Heart right ventricle (tissue), 16 donors: ENCODE data around the gene SNAPIN. TPM values are rescaled to one million over a fixed set of nuclear protein-coding genes. Genes with fewer than 3 reads are reported as not detected.

Experiments
- ATAC-seq, 8 donors: fragments of 200-7000 bp; cut with Tn5 transposase; one replicate each; pipeline ENCODE4 v1.9.1; 2020; ENCODE audit warnings: mild to moderate bottlenecking in 8 of 8, moderate library complexity in 8 of 8, moderate number of reproducible peaks in 1 of 8
- DNase-seq, 2 donors: peaks; one replicate each; pipeline ENCODE4 v3.0.0-alpha.2; 2020
- H3K27ac ChIP-seq, 10 donors: fragments of 200-600 bp; sonication (generic) in 2 of 10; one replicate each; pipeline versions ENCODE4 v1.5.0 to v1.8.0; 2020 to 2022; ENCODE audit warnings: mild to moderate bottlenecking in 3 of 10
- H3K27me3 ChIP-seq, 7 donors: fragments of 200-600 bp; one replicate each; pipeline ENCODE4 v1.8.0; 2021 to 2022; ENCODE audit warnings: mild to moderate bottlenecking in 2 of 7
- H3K36me3 ChIP-seq, 9 donors: fragments of 200-600 bp; sonication (generic) in 1 of 9; one replicate each; pipeline versions ENCODE4 v1.5.0 to v1.8.0; 2020 to 2022; ENCODE audit warnings: mild to moderate bottlenecking in 2 of 9
- H3K4me1 ChIP-seq, 9 donors: fragments of 200-600 bp; sonication (generic) in 1 of 9; one replicate each; pipeline versions ENCODE4 v1.5.0 to v1.8.0; 2020 to 2022; ENCODE audit warnings: mild to moderate bottlenecking in 4 of 9
- H3K4me3 ChIP-seq, 10 donors: fragments of 200-600 bp; sonication (generic) in 2 of 10; one replicate each; pipeline versions ENCODE4 v1.5.0 to v1.8.0; 2020 to 2022; ENCODE audit warnings: mild to moderate bottlenecking in 7 of 10, moderate library complexity in 2 of 10
- H3K9me3 ChIP-seq, 11 donors: fragments of 200-600 bp in 10 of 11; sonication (generic) in 2 of 11; one replicate each; pipeline versions ENCODE4 v1.5.0 to v1.8.0; 2013 to 2022; ENCODE audit warnings: mild to moderate bottlenecking in 2 of 11, control low read depth in 1 of 11, moderate library complexity in 1 of 11
- CTCF ChIP-seq, 9 donors: fragments of 200-600 bp; sonication (generic) in 2 of 9; IDR thresholded peaks; one replicate each; pipeline versions ENCODE4 v1.5.0 to v1.8.0; 2021 to 2022; ENCODE audit warnings: antibody characterized with exemption in 9 of 9, mild to moderate bottlenecking in 5 of 9, moderate library complexity in 1 of 9
- WGBS, 2 donors: extraction: QIAGEN DNeasy Blood & Tissue Kit; methylation state at CpG; one replicate each; pipeline ENCODE4 v1.1.7; 2013; ENCODE audit warnings: inconsistent platforms in 1 of 2; 5-methylcytosine and 5-hydroxymethylcytosine counted together
- intact Hi-C, 10 donors: fragments of 100-400 bp; cut with DNase I; formaldehyde crosslinking; loops; one replicate each; pipeline versions ENCODE4 v1.11.1 to v1.14.2; 2022
- polyA plus RNA-seq, 2 donors: library from polyadenylated mRNA; stranded (reverse); fragments of 200-250 nt; gene quantifications; one replicate each; pipeline ENCODE4 v1.2.3, GENCODE V29; 2013
- total RNA-seq, 10 donors: library from RNA; stranded (reverse); fragmentation: NEBNext Ultra II Directional in 3 of 10; extraction: Animal tissue kit (Norgen Biotek cat#: 25700) in 3 of 10; gene quantifications; one replicate each; pipeline versions ENCODE4 v1.2.1 to v1.2.4, GENCODE V29; 2021 to 2023
- donor health status: Arrhythmogenic right ventricular cardiomyopathy.
- donor health status: ischemic (EF 13 %, LVEDD 7.1; RV severe dilation, severe dysfunction).
- donor health status: healthy with polysubstance abuse.
- donor health status: DM: no; HTN: yes; CAD: no.
- donor health status: DM: no; HTN: no; CAD: no.
- donor health status: ischemic (EF 25% LVEDD 6.9; RV normal size, moderate dysfunction).
- donor health status: ischemic (EF 25% LVEDD 5.7; RV mildly dilated, moderate dysfunction).
- donor health status: healthy.
- donor health status: DM: yes; HTN: yes; CAD: no.
- donor health status: Ischemic cardiomyopathy.
- donor health status: ischemic (EF 35%, LVEDD 5.7; RV mildly dilated, moderate dysfunction).
- donor health status: nonischemic (EF 11% LVEDD 7.7; RV severe dilation, severe dysfunction).
- donor health status: DM: yes; HTN: yes; CAD: no.
- donor health status: PGD.
- donor health status: ischemic (EF 29% LVEDD 5.4; RV normal size, mild dysfunction).
- donor health status: nonischemic (EF 23%, LVEDD 6.1; RV moderate dilation, normal function).

Gene SNAPIN
- total and polyA plus RNA-seq, 12 donors: 38.6 to 83.3 (median 71.2) TPM

GRCh38 chr1:153610334-153610733, 48.2 kb upstream of the SNAPIN start:
- intact Hi-C loops: loop anchor here in 2 of 10 donors (5.0 to 10.0 kb wide), 2 partner anchors 76 to 78 kb away; partner anchors contain the start of gene S100A6 (in 1 of the 2)
- peak overlapping the region; percentile 83 to 99 (median 96) for H3K27ac ChIP-seq
- no peaks in the 10 kb centered on the region for H3K27me3 ChIP-seq
- peak overlapping the region in 2 of 10 donors; percentile 1 to 73 for H3K4me3 ChIP-seq
- no peak for TF ChIP-seq CTCF (IDR thresholded peaks at IDR 0.05)
- no peak for ATAC-seq
- H3K36me3 ChIP-seq: peaks cover 0 to 26% (median 14%) of the 10 kb centered on the region in 9 donors
- WGBS, 2 donors: 49 to 67% methylated on average over 4 of the region's 4 CpGs
- peaks cover 10 to 57% (median 35%) of the 10 kb centered on the region in 9 donors for H3K4me1 ChIP-seq
- no peak for DNase-seq
- no peaks in the 10 kb centered on the region for H3K9me3 ChIP-seq

GRCh38 chr1:153610811-153611301, 47.6 kb upstream of the SNAPIN start:
- Histone ChIP-seq H3K4me3 (peak overlapping the region in 1 of 10 donors; percentile 1), H3K4me1 (peaks cover 10 to 57% (median 35%) of the 10 kb centered on the region in 9 donors), H3K27ac (peak overlapping the region; percentile 83 to 99 (median 96)), H3K9me3 (no peaks in the 10 kb centered on the region), H3K36me3 (peaks cover 0 to 21% (median 14%) of the 10 kb centered on the region in 9 donors), H3K27me3 (no peaks in the 10 kb centered on the region)
- WGBS, 2 donors: 88 to 90% methylated on average over 7 of the region's 7 CpGs
- no peak for ATAC-seq
- intact Hi-C loops: loop anchor here in 2 of 10 donors (5.0 to 10.0 kb wide), 2 partner anchors 76 to 79 kb away; partner anchors contain the start of gene S100A6 (in 1 of the 2)
- no peak for DNase-seq
- TF ChIP-seq CTCF (IDR thresholded peaks at IDR 0.05): no peak

- ATAC-seq (no peak), DNase-seq (no peak)
- 86 to 90% methylated on average over 1 of the region's 1 CpG for WGBS, 2 donors
- peak overlapping the region in 4 of 10 donors; percentile 6 to 67 (median 62) for H3K4me3 ChIP-seq
- intact Hi-C loops: loop anchor here in 2 of 10 donors (5.0 to 10.0 kb wide), 2 partner anchors 77 to 79 kb away; partner anchors contain the start of gene S100A6 (in 1 of the 2)
- no peaks in the 10 kb centered on the region for H3K27me3 ChIP-seq
- H3K9me3 ChIP-seq: no peaks in the 10 kb centered on the region
- H3K27ac ChIP-seq: peak overlapping the region in 4 of 10 donors; percentile 95 to 99 (median 98)
- H3K36me3 ChIP-seq: peaks cover 0 to 16% (median 14%) of the 10 kb centered on the region in 9 donors
- peaks cover 10 to 61% (median 35%) of the 10 kb centered on the region in 9 donors for H3K4me1 ChIP-seq
- no peak for TF ChIP-seq CTCF (IDR thresholded peaks at IDR 0.05)
These were observed 47.1 kb upstream of the SNAPIN start for GRCh38 chr1:153611356-153611755.

- intact Hi-C loops: loop anchor here in 2 of 10 donors (5.0 to 10.0 kb wide), 2 partner anchors 77 to 80 kb away; partner anchors contain the start of gene S100A6 (in 1 of the 2)
- Histone ChIP-seq H3K4me1 (peaks cover 10 to 66% (median 36%) of the 10 kb centered on the region in 9 donors), H3K36me3 (peaks cover 0 to 8% (median 6%) of the 10 kb centered on the region in 9 donors), H3K9me3 (no peaks in the 10 kb centered on the region), H3K4me3 (peak overlapping the region; percentile 30 to 67 (median 58)), H3K27ac (peak overlapping the region; percentile 41 to 91 (median 86)), H3K27me3 (no peaks in the 10 kb centered on the region)
- peak in 1 of 8 donors; percentile 12 for ATAC-seq
- no peak for DNase-seq
- no peak for TF ChIP-seq CTCF (IDR thresholded peaks at IDR 0.05)
- 31 to 55% methylated on average over 11 of the region's 11 CpGs for WGBS, 2 donors
These were observed 46.3 kb upstream of the SNAPIN start for GRCh38 chr1:153612111-153612754.
